ENCODE measurements around the gene AHSG.
A peak's percentile ranks its signal among the peaks of the same experiment; 100 is the strongest.
"Not testable (repeated sequence)": the region's sequence is repeated elsewhere in the genome, so short reads cannot be mapped to it uniquely, and the experiment has no call there.

AHSG gene

GRCh38 chr3:186630950-186631641 is 18.2 kb downstream of the AHSG start:
- H3K27me3 Mint-ChIP-seq = peaks cover 11% of the 10 kb centered on the region in 2 donors
- no peaks in the 10 kb centered on the region for H3K36me3 Mint-ChIP-seq (ENCODE audit: insufficient read depth)
- DNase-seq = no peak
- no peak for ATAC-seq (replicated peaks)
- H3K4me1 Mint-ChIP-seq (ENCODE audit: low read depth in 2 of 2) = no peaks in the 10 kb centered on the region
- no peak overlapping the region for H3K27ac Mint-ChIP-seq
- H3K9me3 Mint-ChIP-seq = no peaks in the 10 kb centered on the region
- no peak overlapping the region for H3K4me3 Mint-ChIP-seq

GRCh38 chr3:186633481-186633880 is 20.6 kb downstream of the AHSG start:
- Mint-ChIP-seq H3K4me3 (no peak overlapping the region), H3K4me1 (ENCODE audit: low read depth in 2 of 2) (no peaks in the 10 kb centered on the region), H3K27me3 (peaks cover 18 to 28% of the 10 kb centered on the region in 2 donors), H3K9me3 (no peaks in the 10 kb centered on the region), H3K36me3 (ENCODE audit: insufficient read depth) (no peaks in the 10 kb centered on the region), H3K27ac (no peak overlapping the region)
- no peak for DNase-seq
- no peak for ATAC-seq (replicated peaks)

- H3K27ac Mint-ChIP-seq; H3K9me3 Mint-ChIP-seq; ATAC-seq (replicated peaks); H3K4me1 Mint-ChIP-seq (ENCODE audit: low read depth in 2 of 2); H3K36me3 Mint-ChIP-seq (ENCODE audit: insufficient read depth); H3K4me3 Mint-ChIP-seq; DNase-seq: not testable (repeated sequence)
- peaks cover 18 to 32% of the 10 kb centered on the region in 2 donors for H3K27me3 Mint-ChIP-seq
Measured at GRCh38 chr3:186634207-186634606, 21.3 kb downstream of the AHSG start.

DNA sequence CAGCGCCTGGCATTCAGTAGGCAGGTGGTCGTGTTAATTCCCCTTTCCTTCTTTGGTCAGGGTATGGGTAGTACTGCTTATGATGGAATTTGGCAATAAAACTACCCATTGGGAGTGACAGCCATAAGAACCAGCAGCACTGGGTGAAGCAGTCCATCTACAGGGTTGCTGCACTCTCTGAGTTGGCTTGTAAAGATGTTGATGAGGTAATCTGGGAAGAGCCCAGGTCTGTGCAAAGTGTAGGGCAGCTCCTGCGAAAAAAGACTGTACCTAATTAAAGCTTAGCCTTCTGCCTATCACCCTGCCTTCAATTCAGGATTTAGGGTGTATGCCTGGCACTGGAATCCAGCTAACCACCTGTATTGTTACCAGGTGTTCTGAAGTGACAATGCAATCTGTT is 22.7 kb downstream of the AHSG start:
- ATAC-seq (replicated peaks) (no peak), DNase-seq (no peak)
- peaks cover 23 to 32% of the 10 kb centered on the region in 2 donors for H3K27me3 Mint-ChIP-seq
- H3K36me3 Mint-ChIP-seq (ENCODE audit: insufficient read depth) = no peaks in the 10 kb centered on the region
- no peaks in the 10 kb centered on the region for H3K4me1 Mint-ChIP-seq (ENCODE audit: low read depth in 2 of 2)
- H3K9me3 Mint-ChIP-seq = no peaks in the 10 kb centered on the region
- H3K4me3 Mint-ChIP-seq = no peak overlapping the region
- no peak overlapping the region for H3K27ac Mint-ChIP-seq

GRCh38 chr3:186636536-186636935 is 23.7 kb downstream of the AHSG start:
- H3K27ac Mint-ChIP-seq = no peak overlapping the region
- DNase-seq = no peak
- no peaks in the 10 kb centered on the region for H3K9me3 Mint-ChIP-seq
- no peaks in the 10 kb centered on the region for H3K36me3 Mint-ChIP-seq (ENCODE audit: insufficient read depth)
- ATAC-seq (replicated peaks) = no peak
- no peak overlapping the region for H3K4me3 Mint-ChIP-seq
- H3K27me3 Mint-ChIP-seq = peaks cover 19 to 32% of the 10 kb centered on the region in 2 donors
- no peaks in the 10 kb centered on the region for H3K4me1 Mint-ChIP-seq (ENCODE audit: low read depth in 2 of 2)

- no peak overlapping the region for H3K4me3 Mint-ChIP-seq
- H3K9me3 Mint-ChIP-seq = no peaks in the 10 kb centered on the region
- no peaks in the 10 kb centered on the region for H3K36me3 Mint-ChIP-seq (ENCODE audit: insufficient read depth)
- no peaks in the 10 kb centered on the region for H3K4me1 Mint-ChIP-seq (ENCODE audit: low read depth in 2 of 2)
- ATAC-seq (replicated peaks) (no peak), DNase-seq (no peak)
- H3K27ac Mint-ChIP-seq = no peak overlapping the region
- peaks cover 19 to 32% of the 10 kb centered on the region in 2 donors for H3K27me3 Mint-ChIP-seq
Measured at GRCh38 chr3:186637686-186638085, 24.8 kb downstream of the AHSG start.

GRCh38 chr3:186638259-186638658 is 25.4 kb downstream of the AHSG start:
- DNase-seq = no peak
- no peak overlapping the region for H3K4me3 Mint-ChIP-seq
- H3K27me3 Mint-ChIP-seq = peaks cover 19 to 32% of the 10 kb centered on the region in 2 donors
- ATAC-seq (replicated peaks) = no peak
- H3K36me3 Mint-ChIP-seq (ENCODE audit: insufficient read depth) = no peaks in the 10 kb centered on the region
- no peaks in the 10 kb centered on the region for H3K4me1 Mint-ChIP-seq (ENCODE audit: low read depth in 2 of 2)
- peak overlapping the region in 1 of 2 donors; percentile 25 for H3K27ac Mint-ChIP-seq
- no peaks in the 10 kb centered on the region for H3K9me3 Mint-ChIP-seq

- no peak within 1 kb of the TSS for H3K4me3 Mint-ChIP-seq
- no peaks in the 10 kb centered on the region for H3K36me3 Mint-ChIP-seq (ENCODE audit: insufficient read depth)
- H3K27ac Mint-ChIP-seq = no peak within 1 kb of the TSS
- H3K4me1 Mint-ChIP-seq (ENCODE audit: low read depth in 2 of 2) = peaks cover 0 to 2% of the 10 kb centered on the region in 2 donors
- no peaks in the 10 kb centered on the region for H3K9me3 Mint-ChIP-seq
- peaks cover 19 to 32% of the 10 kb centered on the region in 2 donors for H3K27me3 Mint-ChIP-seq
- DNase-seq = no peak
- no peak for ATAC-seq (replicated peaks)
Measured at GRCh38 chr3:186639778-186640472, 27.1 kb downstream of the AHSG start, which contains the start of gene FETUB. FETUB (plus strand) TSS chr3:186640399; CDS start chr3:186640461, 62 bp downstream.

DNA sequence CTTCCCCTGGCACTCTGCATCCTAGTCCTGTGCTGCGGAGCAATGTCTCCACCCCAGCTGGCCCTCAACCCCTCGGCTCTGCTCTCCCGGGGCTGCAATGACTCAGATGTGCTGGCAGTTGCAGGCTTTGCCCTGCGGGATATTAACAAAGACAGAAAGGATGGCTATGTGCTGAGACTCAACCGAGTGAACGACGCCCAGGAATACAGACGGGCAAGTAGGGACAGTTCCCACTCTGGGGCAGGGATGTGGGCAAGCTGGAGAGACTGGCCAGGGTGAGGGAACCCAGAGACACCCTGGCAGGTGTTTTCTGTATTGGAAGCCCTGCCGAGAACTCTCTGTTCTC is 27.6 kb downstream of the AHSG start:
- ATAC-seq (replicated peaks) (no peak), DNase-seq (no peak)
- Mint-ChIP-seq H3K36me3 (ENCODE audit: insufficient read depth) (peaks cover 3% of the 10 kb centered on the region), H3K4me1 (ENCODE audit: low read depth in 2 of 2) (peaks cover 0 to 2% of the 10 kb centered on the region in 2 donors), H3K9me3 (no peaks in the 10 kb centered on the region), H3K4me3 (no peak overlapping the region), H3K27ac (no peak overlapping the region), H3K27me3 (peaks cover 19 to 32% of the 10 kb centered on the region in 2 donors)

DNA sequence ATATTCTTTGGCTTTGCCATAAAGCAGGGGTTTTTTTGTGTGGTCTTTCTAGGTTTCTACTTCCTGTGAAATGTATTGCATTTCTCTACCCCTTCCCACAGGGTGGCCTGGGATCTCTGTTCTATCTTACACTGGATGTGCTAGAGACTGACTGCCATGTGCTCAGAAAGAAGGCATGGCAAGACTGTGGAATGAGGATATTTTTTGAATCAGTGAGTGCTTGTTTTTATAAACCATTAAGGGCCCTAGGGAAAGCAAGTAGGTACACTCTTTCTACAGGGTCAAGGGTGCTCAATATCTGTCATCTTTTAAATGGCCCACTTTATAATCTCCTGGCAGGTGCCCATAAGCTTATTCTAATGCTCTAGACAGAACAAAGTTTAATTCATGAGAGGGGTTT is 28.1 kb downstream of the AHSG start:
- peaks cover 3% of the 10 kb centered on the region for H3K36me3 Mint-ChIP-seq (ENCODE audit: insufficient read depth)
- ATAC-seq (replicated peaks) = no peak
- H3K4me3 Mint-ChIP-seq = no peak overlapping the region
- peaks cover 0 to 2% of the 10 kb centered on the region in 2 donors for H3K4me1 Mint-ChIP-seq (ENCODE audit: low read depth in 2 of 2)
- no peak overlapping the region for H3K27ac Mint-ChIP-seq
- H3K27me3 Mint-ChIP-seq = peaks cover 19 to 33% of the 10 kb centered on the region in 2 donors
- H3K9me3 Mint-ChIP-seq = no peaks in the 10 kb centered on the region
- no peak for DNase-seq

- Mint-ChIP-seq H3K27ac (no peak overlapping the region), H3K36me3 (ENCODE audit: insufficient read depth) (peaks cover 3% of the 10 kb centered on the region), H3K4me3 (no peak overlapping the region), H3K9me3 (no peaks in the 10 kb centered on the region), H3K4me1 (ENCODE audit: low read depth in 2 of 2) (peaks cover 0 to 2% of the 10 kb centered on the region in 2 donors), H3K27me3 (peaks cover 10 to 30% of the 10 kb centered on the region in 2 donors)
- ATAC-seq (replicated peaks) (no peak), DNase-seq (no peak)
Measured at GRCh38 chr3:186642014-186642413, 29.2 kb downstream of the AHSG start.

DNA sequence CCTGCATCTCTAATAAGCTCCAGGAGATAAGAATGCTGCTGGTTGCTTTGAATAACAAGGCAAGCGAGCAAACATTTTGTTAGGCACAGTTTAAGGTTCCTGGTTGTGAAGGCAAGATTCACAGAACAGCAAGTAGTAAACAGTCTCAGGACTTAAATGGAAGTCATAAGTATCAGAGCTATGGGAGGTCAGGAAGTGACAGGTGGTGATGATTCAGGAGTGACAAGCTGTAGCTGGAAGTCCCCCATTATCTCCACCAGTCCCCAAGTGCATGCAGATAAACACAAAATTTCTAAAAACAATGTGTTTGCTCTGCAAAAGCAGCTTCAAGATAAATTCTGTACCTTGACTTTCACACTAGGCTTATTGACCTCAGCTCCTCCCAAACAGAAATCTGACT is 30.6 kb downstream of the AHSG start:
- ATAC-seq (replicated peaks) (peak; percentile 69), DNase-seq (no peak)
- peaks cover 10 to 21% of the 10 kb centered on the region in 2 donors for H3K27me3 Mint-ChIP-seq
- no peak overlapping the region for H3K27ac Mint-ChIP-seq
- no peaks in the 10 kb centered on the region for H3K9me3 Mint-ChIP-seq
- peaks cover 0 to 2% of the 10 kb centered on the region in 2 donors for H3K4me1 Mint-ChIP-seq (ENCODE audit: low read depth in 2 of 2)
- H3K4me3 Mint-ChIP-seq = no peak overlapping the region
- peaks cover 3% of the 10 kb centered on the region for H3K36me3 Mint-ChIP-seq (ENCODE audit: insufficient read depth)

GRCh38 chr3:186644683-186645082 is 31.8 kb downstream of the AHSG start:
- Mint-ChIP-seq H3K36me3 (ENCODE audit: insufficient read depth) (peaks cover 3% of the 10 kb centered on the region), H3K27me3 (peaks cover 10 to 17% of the 10 kb centered on the region in 2 donors), H3K4me3 (no peak overlapping the region), H3K9me3 (no peaks in the 10 kb centered on the region), H3K27ac (no peak overlapping the region), H3K4me1 (ENCODE audit: low read depth in 2 of 2) (peaks cover 0 to 2% of the 10 kb centered on the region in 2 donors)
- ATAC-seq (replicated peaks) (no peak), DNase-seq (no peak)

GRCh38 chr3:186646106-186646505 is 33.2 kb downstream of the AHSG start:
- Mint-ChIP-seq H3K36me3 (ENCODE audit: insufficient read depth) (peaks cover 3% of the 10 kb centered on the region), H3K9me3 (no peaks in the 10 kb centered on the region), H3K4me3 (no peak overlapping the region), H3K27me3 (peaks cover 0 to 8% of the 10 kb centered on the region in 2 donors), H3K4me1 (ENCODE audit: low read depth in 2 of 2) (peaks cover 0 to 2% of the 10 kb centered on the region in 2 donors), H3K27ac (no peak overlapping the region)
- no peak for DNase-seq
- ATAC-seq (replicated peaks) = no peak

All from effector memory CD8-positive, alpha-beta T cell (primary cell).